Ectodermal cell (in vitro differentiated cells): ENCODE measurements around the gene MAGIX.

Source experiments
- H3K27ac ChIP-seq: 2 replicates; pipeline ENCODE4 v1.7.0; 2013; ENCODE audit warnings: mild to moderate bottlenecking, low read depth, low read length; ENCODE audit not compliant: insufficient read depth, poor library complexity, severe bottlenecking
- H3K27me3 ChIP-seq: 2 replicates; pipeline ENCODE4 v1.7.0; 2013; ENCODE audit warnings: mild to moderate bottlenecking, low read length; ENCODE audit not compliant: insufficient read depth, control insufficient read depth, poor library complexity, severe bottlenecking
- H3K36me3 ChIP-seq: one replicate; pipeline ENCODE4 v1.7.0; 2013; ENCODE audit warnings: low read length; ENCODE audit not compliant: control insufficient read depth, insufficient read depth
- H3K4me1 ChIP-seq: one replicate; pipeline ENCODE4 v1.7.0; 2013; ENCODE audit warnings: low read length; ENCODE audit not compliant: control insufficient read depth, insufficient read depth
- H3K4me3 ChIP-seq: 2 replicates; pipeline ENCODE4 v1.7.0; 2013; ENCODE audit warnings: low read depth, low read length, control low read depth; ENCODE audit not compliant: insufficient read depth
- H3K9me3 ChIP-seq: 2 replicates; pipeline ENCODE4 v1.7.0; 2013; ENCODE audit warnings: mild to moderate bottlenecking, low read length, moderate library complexity; ENCODE audit not compliant: control insufficient read depth
- WGBS, 2 experiments: methylation state at CpG; one replicate each; pipeline ENCODE4 v1.1.7; 2013; ENCODE audit warnings: missing lambda C conversion rate in 2 of 2; 5-methylcytosine and 5-hydroxymethylcytosine counted together

The MAGIX gene

GRCh38 chrX:49192722-49193328, 30.3 kb downstream of the MAGIX start:
- H3K4me3 ChIP-seq = no peak overlapping the region
- peaks cover under 1% of the 10 kb centered on the region for H3K27me3 ChIP-seq
- H3K36me3 ChIP-seq = no peaks in the 10 kb centered on the region
- H3K27ac ChIP-seq = no peak overlapping the region
- peaks cover 3% of the 10 kb centered on the region for H3K4me1 ChIP-seq
- H3K9me3 ChIP-seq = no peaks in the 10 kb centered on the region
- 71 to 76% methylated on average over 10 of the region's 10 CpGs for WGBS, 2 experiments

GRCh38 chrX:49193542-49193964, 31.0 kb downstream of the MAGIX start:
- 91 to 94% methylated on average over 2 of the region's 2 CpGs for WGBS, 2 experiments
- H3K27ac ChIP-seq = no peak overlapping the region

GRCh38 chrX:49197543-49198087, 35.1 kb downstream of the MAGIX start:
- peaks cover 21% of the 10 kb centered on the region for H3K27me3 ChIP-seq
- no peaks in the 10 kb centered on the region for H3K4me1 ChIP-seq
- no peak overlapping the region for H3K27ac ChIP-seq
- H3K9me3 ChIP-seq = no peaks in the 10 kb centered on the region
- 83 to 89% methylated on average over 13 of the region's 13 CpGs for WGBS, 2 experiments
- no peak overlapping the region for H3K4me3 ChIP-seq
- H3K36me3 ChIP-seq = no peaks in the 10 kb centered on the region

More at GRCh38 chrX:49193542-49193964, 31.0 kb downstream of the MAGIX start:
- H3K27me3 ChIP-seq = peaks cover 8% of the 10 kb centered on the region
- peaks cover under 1% of the 10 kb centered on the region for H3K4me1 ChIP-seq
- H3K9me3 ChIP-seq = no peaks in the 10 kb centered on the region
- no peaks in the 10 kb centered on the region for H3K36me3 ChIP-seq
- H3K4me3 ChIP-seq = no peak overlapping the region

GRCh38 chrX:49198540-49199314, 36.2 kb downstream of the MAGIX start:
- peaks cover 21% of the 10 kb centered on the region for H3K27me3 ChIP-seq
- no peaks in the 10 kb centered on the region for H3K9me3 ChIP-seq
- no peaks in the 10 kb centered on the region for H3K4me1 ChIP-seq
- no peak overlapping the region for H3K27ac ChIP-seq
- H3K4me3 ChIP-seq = no peak overlapping the region
- 20 to 26% methylated on average over 11 to 12 of the region's 12 CpGs for WGBS, 2 experiments
- H3K36me3 ChIP-seq = no peaks in the 10 kb centered on the region

- Histone ChIP-seq H3K27ac (no peak overlapping the region), H3K4me3 (no peak overlapping the region), H3K27me3 (peaks cover 21% of the 10 kb centered on the region), H3K36me3 (no peaks in the 10 kb centered on the region), H3K9me3 (no peaks in the 10 kb centered on the region), H3K4me1 (no peaks in the 10 kb centered on the region)
- WGBS, 2 experiments = 8 to 12% methylated on average over 11 of the region's 11 CpGs
Measured at GRCh38 chrX:49199315-49199595, 36.7 kb downstream of the MAGIX start.

- Histone ChIP-seq H3K27me3 (peaks cover 21% of the 10 kb centered on the region), H3K36me3 (no peaks in the 10 kb centered on the region), H3K9me3 (no peaks in the 10 kb centered on the region), H3K27ac (no peak within 1 kb of the TSS), H3K4me1 (no peaks in the 10 kb centered on the region), H3K4me3 (no peak within 1 kb of the TSS)
- WGBS, 2 experiments = 4% methylated on average over 60 of the region's 61 CpGs
Measured at GRCh38 chrX:49199906-49200771, 37.6 kb downstream of the MAGIX start, which contains the start of gene SYP. Gene SYP, minus strand, starts transcription at chrX:49200193. Its CDS starts 7 bp downstream, at chrX:49200186.

- Histone ChIP-seq H3K9me3 (no peaks in the 10 kb centered on the region), H3K27ac (no peak overlapping the region), H3K4me3 (no peak overlapping the region), H3K36me3 (no peaks in the 10 kb centered on the region), H3K27me3 (peaks cover 21% of the 10 kb centered on the region), H3K4me1 (no peaks in the 10 kb centered on the region)
- WGBS, 2 experiments = 85 to 96% methylated on average over 2 of the region's 2 CpGs
Measured at GRCh38 chrX:49202022-49202421, 39.5 kb downstream of the MAGIX start.

- WGBS, 2 experiments = 79 to 86% methylated on average over 3 of the region's 3 CpGs
- H3K36me3 ChIP-seq = no peaks in the 10 kb centered on the region
- no peaks in the 10 kb centered on the region for H3K9me3 ChIP-seq
- H3K27me3 ChIP-seq = peaks cover 13% of the 10 kb centered on the region
- no peak overlapping the region for H3K4me3 ChIP-seq
- no peak overlapping the region for H3K27ac ChIP-seq
- no peaks in the 10 kb centered on the region for H3K4me1 ChIP-seq
Measured at GRCh38 chrX:49203536-49203935, 41.0 kb downstream of the MAGIX start.

- H3K4me3 ChIP-seq = no peak overlapping the region
- WGBS, 2 experiments = 90 to 96% methylated on average over 6 of the region's 6 CpGs
- no peaks in the 10 kb centered on the region for H3K9me3 ChIP-seq
- H3K27me3 ChIP-seq = peaks cover 9% of the 10 kb centered on the region
- no peak overlapping the region for H3K27ac ChIP-seq
- no peaks in the 10 kb centered on the region for H3K36me3 ChIP-seq
- H3K4me1 ChIP-seq = no peaks in the 10 kb centered on the region
Measured at GRCh38 chrX:49204017-49204416, 41.5 kb downstream of the MAGIX start.

GRCh38 chrX:49204709-49205108, 42.2 kb downstream of the MAGIX start:
- Histone ChIP-seq H3K27me3 (peaks cover 2% of the 10 kb centered on the region), H3K9me3 (no peaks in the 10 kb centered on the region), H3K36me3 (no peaks in the 10 kb centered on the region), H3K4me1 (no peaks in the 10 kb centered on the region), H3K4me3 (no peak overlapping the region), H3K27ac (no peak overlapping the region)
- 54 to 56% methylated on average over 3 to 4 of the region's 4 CpGs for WGBS, 2 experiments
